ENCODE results near the gene DNPEP. TPM values are rescaled to one million over a fixed set of nuclear protein-coding genes. Genes with fewer than 3 reads are reported as not detected.
A peak's percentile ranks its signal among the peaks of the same experiment; 100 is the strongest.

The DNPEP gene
- total RNA-seq, 1 donor from 2014 or later = 85.1 TPM

- Mint-ChIP-seq H3K27me3 (ENCODE audit: low read depth) (peaks cover 45% of the 10 kb centered on the region), H3K4me3 (no peak overlapping the region), H3K27ac (no peak overlapping the region), H3K4me1 (peaks cover 3% of the 10 kb centered on the region), H3K36me3 (peaks cover 5% of the 10 kb centered on the region), H3K9me3 (no peaks in the 10 kb centered on the region)
- DNase-seq (ENCODE audit: low spot score in 2 of 2, unreplicated experiment in 2 of 2) = no peak
- TF ChIP-seq CTCF (IDR thresholded peaks at IDR 0.05; ENCODE audit: unreplicated experiment) = no peak
These were observed 25.6 kb downstream of the DNPEP start for GRCh38 chr2:219362072-219362471.

- no peak for DNase-seq (ENCODE audit: low spot score in 2 of 2, unreplicated experiment in 2 of 2)
- Mint-ChIP-seq H3K4me1 (peaks cover 3% of the 10 kb centered on the region), H3K9me3 (no peaks in the 10 kb centered on the region), H3K27ac (no peak overlapping the region), H3K36me3 (peaks cover 5% of the 10 kb centered on the region), H3K27me3 (ENCODE audit: low read depth) (peaks cover 81% of the 10 kb centered on the region), H3K4me3 (peak overlapping the region; percentile 47)
- TF ChIP-seq CTCF (IDR thresholded peaks at IDR 0.05; ENCODE audit: unreplicated experiment) = no peak
These were observed 29.3 kb downstream of the DNPEP start for GRCh38 chr2:219358170-219359075.

DNA sequence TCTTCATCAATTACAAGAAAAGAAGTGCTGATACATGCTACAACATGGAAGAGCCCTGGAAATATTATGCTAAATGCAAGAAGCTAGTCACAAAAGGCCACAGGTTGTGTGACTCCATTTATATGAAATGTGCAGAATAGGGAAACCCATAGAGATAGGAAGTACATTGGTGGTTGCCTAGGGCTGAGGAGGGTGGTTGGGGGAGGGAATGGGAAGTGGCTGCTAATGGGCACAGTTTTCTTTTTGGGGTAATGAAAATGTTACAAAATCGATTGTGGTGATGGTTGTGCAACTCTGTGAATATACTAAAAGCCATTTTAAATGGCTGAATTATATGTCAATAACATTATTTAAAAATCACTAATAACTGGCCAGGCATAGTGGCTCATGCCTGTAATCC lies 30.9 kb downstream of the DNPEP start:
- TF ChIP-seq CTCF (IDR thresholded peaks at IDR 0.05; ENCODE audit: unreplicated experiment) = no peak
- Mint-ChIP-seq H3K36me3 (peaks cover 4% of the 10 kb centered on the region), H3K4me3 (no peak overlapping the region), H3K4me1 (peaks cover 3% of the 10 kb centered on the region), H3K27me3 (ENCODE audit: low read depth) (peaks cover 93% of the 10 kb centered on the region), H3K27ac (no peak overlapping the region), H3K9me3 (no peaks in the 10 kb centered on the region)
- DNase-seq (ENCODE audit: low spot score in 2 of 2, unreplicated experiment in 2 of 2) = no peak

- H3K27ac Mint-ChIP-seq = no peak overlapping the region
- peaks cover 98% of the 10 kb centered on the region for H3K27me3 Mint-ChIP-seq (ENCODE audit: low read depth)
- TF ChIP-seq CTCF (IDR thresholded peaks at IDR 0.05; ENCODE audit: unreplicated experiment) = no peak
- H3K4me1 Mint-ChIP-seq = peaks cover 3% of the 10 kb centered on the region
- H3K9me3 Mint-ChIP-seq = no peaks in the 10 kb centered on the region
- no peak for DNase-seq (ENCODE audit: low spot score in 2 of 2, unreplicated experiment in 2 of 2)
- no peaks in the 10 kb centered on the region for H3K36me3 Mint-ChIP-seq
- H3K4me3 Mint-ChIP-seq = no peak overlapping the region
These were observed 33.1 kb downstream of the DNPEP start for GRCh38 chr2:219354582-219354981.

GRCh38 chr2:219353129-219353528 lies 34.6 kb downstream of the DNPEP start:
- TF ChIP-seq CTCF (IDR thresholded peaks at IDR 0.05; ENCODE audit: unreplicated experiment) = no peak

More at GRCh38 chr2:219353129-219353528, 34.6 kb downstream of the DNPEP start:
- DNase-seq (ENCODE audit: low spot score in 2 of 2, unreplicated experiment in 2 of 2) = no peak
- no peak overlapping the region for H3K27ac Mint-ChIP-seq
- no peaks in the 10 kb centered on the region for H3K9me3 Mint-ChIP-seq
- H3K4me3 Mint-ChIP-seq = no peak overlapping the region
- H3K36me3 Mint-ChIP-seq = no peaks in the 10 kb centered on the region
- H3K4me1 Mint-ChIP-seq = no peaks in the 10 kb centered on the region
- peaks cover 95% of the 10 kb centered on the region for H3K27me3 Mint-ChIP-seq (ENCODE audit: low read depth)
